PC-9 (cell line): ENCODE results near the gene SOCS2. TPM values are rescaled to one million over a fixed set of nuclear protein-coding genes. Genes with fewer than 3 reads are reported as not detected.

Experiments used
- BruUV-seq: library from RNA; stranded (reverse); fragments of 400-500 nt; replicated peaks from 2 replicates; lab custom pipeline; 2021; lab: Mats Ljungman, UMichigan
- CTCF ChIA-PET: fragments of 300-600 bp; sonication (Branson Sonifier 250); formaldehyde crosslinking; loops from one replicate; lab custom pipeline; 2022; ENCODE audit warnings: antibody characterized with exemption; lab: Charles Lee
- POLR2A ChIA-PET: fragments of 300-600 bp; sonication (Branson Sonifier 250); formaldehyde crosslinking; loops from one replicate; lab custom pipeline; 2022; ENCODE audit warnings: antibody characterized with exemption; ENCODE audit not compliant: unreplicated experiment; lab: Charles Lee
- DNase-seq, 2 experiments: peaks; one replicate each; pipeline versions ENCODE4 v3.0.0 to v3.0.0-alpha.2; 2015 to 2022; ENCODE audit warnings: mixed read lengths in 1 of 2
- H2AFZ ChIP-seq: fragments of 200-600 bp; sonication (generic); 2 replicates; pipeline ENCODE4 v1.8.1; 2017; ENCODE audit warnings: antibody characterized with exemption
- H3F3A ChIP-seq: fragments of 200-600 bp; sonication (generic); 2 replicates; pipeline ENCODE4 v1.8.1; 2017; ENCODE audit warnings: antibody characterized with exemption, mild to moderate bottlenecking, low read depth; ENCODE audit not compliant: insufficient read depth
- H3K27ac ChIP-seq: fragments of 200-600 bp; sonication (generic); 2 replicates; pipeline ENCODE4 v1.6.1; 2016; ENCODE audit warnings: mixed run types
- H3K27me3 ChIP-seq: fragments of 200-600 bp; sonication (generic); 2 replicates; pipeline ENCODE4 v1.6.1; 2016; ENCODE audit warnings: low read depth, mixed run types; ENCODE audit not compliant: insufficient read depth
- H3K36me3 ChIP-seq: fragments of 200-600 bp; sonication (generic); 2 replicates; pipeline ENCODE4 v1.6.1; 2016; ENCODE audit warnings: low read depth, mixed run types
- H3K4me1 ChIP-seq: fragments of 200-600 bp; sonication (generic); replicated peaks from 2 replicates; pipeline ENCODE4 v1.6.1; 2016; ENCODE audit warnings: mixed run types; ENCODE audit not compliant: insufficient read depth
- H3K4me2 ChIP-seq: fragments of 200-600 bp; sonication (generic); 2 replicates; pipeline ENCODE4 v1.6.1; 2017; ENCODE audit warnings: mixed run types
- H3K4me3 ChIP-seq: fragments of 200-600 bp; sonication (generic); 2 replicates; pipeline ENCODE4 v1.6.1; 2016; ENCODE audit warnings: mixed run types
- H3K79me2 ChIP-seq: fragments of 200-600 bp; sonication (generic); 2 replicates; pipeline ENCODE4 v1.6.1; 2017; ENCODE audit warnings: low read depth, mixed run types
- H3K9me2 ChIP-seq: fragments of 200-600 bp; sonication (generic); 2 replicates; pipeline ENCODE4 v1.8.1; 2017; ENCODE audit warnings: mild to moderate bottlenecking; ENCODE audit not compliant: insufficient read depth
- H3K9me3 ChIP-seq: fragments of 200-600 bp; sonication (generic); 2 replicates; pipeline ENCODE4 v1.8.1; 2016; ENCODE audit warnings: low read depth; ENCODE audit not compliant: insufficient read depth
- H4K20me1 ChIP-seq: fragments of 200-600 bp; sonication (generic); 2 replicates; pipeline ENCODE4 v1.8.1; 2017; ENCODE audit not compliant: insufficient read depth
- CTCF ChIP-seq: fragments of 200-600 bp; sonication (generic); conservative IDR thresholded peaks from 2 replicates; pipeline ENCODE4 v1.6.1; 2017; ENCODE audit warnings: mixed run types, antibody characterized with exemption, mild to moderate bottlenecking, moderate library complexity
- EZH2 ChIP-seq: fragments of 200-600 bp; sonication (generic); IDR thresholded peaks from 2 replicates; pipeline ENCODE4 v1.8.0; 2017; ENCODE audit warnings: antibody characterized with exemption, low read depth
- intact Hi-C: fragments of 100-400 bp; cut with micrococcal nuclease; formaldehyde crosslinking; loops from one replicate; pipeline ENCODE4 v1.10.0; 2022; ENCODE audit not compliant: unreplicated experiment
- total RNA-seq: library from RNA; stranded (reverse); gene quantifications from 2 replicates; pipeline ENCODE4 v1.2.3, GENCODE V29; 2021

SOCS2 gene
- total RNA-seq, 1 experiment from 2014 or later, result 9.2 TPM

GRCh38 chr12:93577222-93577621 is 4.7 kb downstream of the SOCS2 start:
- ChIA-PET POLR2A (no interaction called here), CTCF (no interaction called here)
- no peaks in the 10 kb centered on the region for H3F3A ChIP-seq
- no peaks in the 10 kb centered on the region for H3K4me1 ChIP-seq
- TF ChIP-seq CTCF (no peak), EZH2 (no peak)
- H3K79me2 ChIP-seq, result no peaks in the 10 kb centered on the region
- H3K27me3 ChIP-seq, result no peaks in the 10 kb centered on the region
- no peak overlapping the region for H3K4me3 ChIP-seq
- no peak overlapping the region for H3K4me2 ChIP-seq
- H3K9me3 ChIP-seq, result no peaks in the 10 kb centered on the region
- no TSS peak for BruUV-seq
- no peak overlapping the region for H3K27ac ChIP-seq
- H3K36me3 ChIP-seq, result no peaks in the 10 kb centered on the region
- intact Hi-C loops, result no loop called here
- no peaks in the 10 kb centered on the region for H4K20me1 ChIP-seq
- no peak for DNase-seq
- H3K9me2 ChIP-seq, result no peaks in the 10 kb centered on the region
- no peak overlapping the region for H2AFZ ChIP-seq

GRCh38 chr12:93578221-93578620 is 5.7 kb downstream of the SOCS2 start:
- H3K9me3 ChIP-seq, result no peaks in the 10 kb centered on the region
- ChIA-PET POLR2A (no interaction called here), CTCF (no interaction called here)
- no peak overlapping the region for H3K27ac ChIP-seq
- DNase-seq, result no peak
- BruUV-seq, result no TSS peak
- no peaks in the 10 kb centered on the region for H3K9me2 ChIP-seq
- H3K79me2 ChIP-seq, result no peaks in the 10 kb centered on the region
- H2AFZ ChIP-seq, result no peak overlapping the region
- H3K27me3 ChIP-seq, result no peaks in the 10 kb centered on the region
- H3K36me3 ChIP-seq, result no peaks in the 10 kb centered on the region
- no peak overlapping the region for H3K4me2 ChIP-seq
- H3K4me1 ChIP-seq, result no peaks in the 10 kb centered on the region
- TF ChIP-seq EZH2, result no peak
- no peak for TF ChIP-seq CTCF
- intact Hi-C loops, result no loop called here
- no peaks in the 10 kb centered on the region for H3F3A ChIP-seq
- no peak overlapping the region for H3K4me3 ChIP-seq
- H4K20me1 ChIP-seq, result no peaks in the 10 kb centered on the region

GRCh38 chr12:93580682-93581081 is 8.2 kb downstream of the SOCS2 start:
- Histone ChIP-seq H3K4me1 (no peaks in the 10 kb centered on the region), H3K36me3 (no peaks in the 10 kb centered on the region), H3F3A (no peaks in the 10 kb centered on the region), H3K9me2 (no peaks in the 10 kb centered on the region), H3K9me3 (no peaks in the 10 kb centered on the region), H3K4me2 (no peak overlapping the region), H3K4me3 (no peak overlapping the region), H2AFZ (no peak overlapping the region), H3K79me2 (no peaks in the 10 kb centered on the region), H3K27me3 (no peaks in the 10 kb centered on the region), H4K20me1 (no peaks in the 10 kb centered on the region), H3K27ac (no peak overlapping the region)
- BruUV-seq, result no TSS peak
- no peak for TF ChIP-seq EZH2
- no peak for TF ChIP-seq CTCF
- no peak for DNase-seq
- ChIA-PET POLR2A (no interaction called here), CTCF (no interaction called here)
- intact Hi-C loops, result no loop called here
